Activated effector memory CD4-positive, alpha-beta T cell treated with anti-CD3 and anti-CD28 coated beads, Interleukin-2, amount 50 U/mL, for 16 hours (primary cell): ENCODE measurements around the gene FBXO9.

Experiments used
- DNase-seq: peaks from one replicate; pipeline ENCODE4 v3.0.0-alpha.2; 2020

FBXO9 gene

DNA sequence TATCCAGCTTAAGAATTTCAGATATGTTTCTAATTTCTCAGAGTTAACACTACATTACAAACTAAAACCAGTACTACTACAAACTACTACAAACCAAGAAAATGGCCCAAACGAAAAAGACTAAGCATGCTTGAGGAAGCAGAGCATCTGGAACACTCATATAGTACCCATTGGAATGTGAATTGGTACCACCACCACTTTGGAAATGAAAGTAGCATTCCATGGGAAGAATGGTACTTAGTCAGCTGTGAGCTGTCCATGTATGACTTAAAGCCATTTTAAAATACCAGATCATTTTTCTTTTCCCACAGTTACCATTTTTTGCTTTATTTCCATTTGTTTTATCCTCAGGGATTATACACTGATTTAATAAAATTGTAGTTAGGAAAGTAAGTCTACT lies 30.5 kb downstream of the FBXO9 start:
- DNase-seq: no peak

DNA sequence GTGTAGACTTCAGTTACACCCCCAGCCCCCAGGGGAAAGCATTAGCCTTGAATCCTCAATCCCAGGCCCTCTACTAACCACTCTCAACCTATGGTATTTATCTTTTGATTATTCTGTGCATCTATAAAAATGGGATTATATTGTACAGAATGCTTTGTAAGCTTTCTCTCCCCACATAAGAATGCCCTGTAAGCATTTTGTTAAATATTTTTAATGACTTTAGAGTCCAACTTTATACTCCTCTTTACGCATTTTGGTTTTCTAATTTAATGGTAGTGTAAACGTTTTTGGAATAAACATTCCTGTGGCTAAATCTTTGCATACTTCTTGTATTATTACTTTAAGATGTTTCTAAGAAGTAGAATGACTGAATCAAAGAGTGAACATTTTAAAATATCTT lies 35.4 kb downstream of the FBXO9 start:
- DNase-seq: no peak

DNA sequence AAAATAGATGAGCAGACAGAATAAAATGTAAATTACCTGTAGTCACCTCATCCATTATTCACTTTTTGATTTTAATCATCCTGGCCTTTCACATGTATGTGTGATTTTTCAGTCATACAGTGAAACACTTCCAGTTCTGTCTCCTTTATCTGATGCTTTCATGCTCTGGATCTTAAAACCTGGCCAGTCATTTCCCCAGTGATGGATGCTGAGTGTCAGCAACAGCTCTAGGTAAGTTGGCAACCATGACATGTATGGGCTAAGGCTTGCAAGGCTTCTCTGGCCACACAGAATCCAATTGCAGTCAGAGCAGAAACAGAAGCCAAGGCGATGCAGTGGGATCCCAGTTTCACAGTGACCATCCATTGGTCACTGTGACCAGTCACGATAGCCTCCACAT lies 35.8 kb downstream of the FBXO9 start:
- no peak for DNase-seq

DNA sequence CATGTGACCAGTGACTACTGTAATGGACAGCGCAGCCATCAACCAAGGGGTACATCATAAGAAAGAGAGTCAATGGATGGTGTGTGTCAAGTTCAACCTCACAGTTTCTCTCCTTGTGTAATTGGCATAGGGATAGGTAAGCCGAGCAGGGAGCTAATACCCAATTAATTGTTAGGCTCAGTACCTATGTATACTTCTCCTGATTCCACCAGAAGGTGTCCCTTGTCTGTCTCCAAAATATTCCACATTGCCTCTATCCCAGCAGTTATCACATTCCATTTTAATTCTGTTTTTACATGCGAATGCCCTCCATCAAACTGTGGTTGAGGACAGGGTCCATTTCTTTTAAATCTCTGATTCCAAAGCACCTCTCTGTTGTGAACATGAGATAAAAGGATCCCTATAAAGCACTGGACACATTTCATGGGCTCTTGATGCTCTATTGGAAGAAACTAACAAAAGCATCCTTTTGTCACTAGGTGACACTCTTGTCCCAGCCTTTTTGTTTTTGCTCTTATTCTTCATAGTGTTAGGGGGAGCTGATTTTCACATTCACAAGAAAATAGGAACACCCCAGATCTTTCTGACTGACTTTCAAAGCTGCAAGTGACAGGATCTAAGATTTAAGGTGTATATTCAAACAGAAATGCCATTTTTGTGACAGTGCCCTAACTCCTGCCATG lies 38.9 kb downstream of the FBXO9 start:
- DNase-seq: no peak

DNA sequence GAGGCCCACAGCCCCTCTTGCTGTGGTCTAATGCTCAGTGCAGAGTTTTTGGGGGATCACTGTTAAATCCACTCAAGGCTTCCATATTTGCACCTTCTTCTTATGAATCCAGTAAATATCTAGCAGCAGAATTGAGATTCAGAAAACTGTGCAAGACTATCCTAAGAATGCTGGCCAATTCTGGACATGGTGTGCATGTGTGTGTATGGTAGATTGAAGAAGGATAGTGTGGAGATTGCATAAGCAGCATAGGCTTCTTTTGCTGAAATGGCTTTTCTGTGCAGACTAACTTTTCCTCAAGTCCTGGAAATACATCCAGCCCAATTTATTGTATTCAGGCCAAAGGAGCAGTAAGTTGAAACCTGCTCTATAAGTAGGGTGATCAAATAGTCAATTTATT lies 39.7 kb downstream of the FBXO9 start:
- no peak for DNase-seq

DNA sequence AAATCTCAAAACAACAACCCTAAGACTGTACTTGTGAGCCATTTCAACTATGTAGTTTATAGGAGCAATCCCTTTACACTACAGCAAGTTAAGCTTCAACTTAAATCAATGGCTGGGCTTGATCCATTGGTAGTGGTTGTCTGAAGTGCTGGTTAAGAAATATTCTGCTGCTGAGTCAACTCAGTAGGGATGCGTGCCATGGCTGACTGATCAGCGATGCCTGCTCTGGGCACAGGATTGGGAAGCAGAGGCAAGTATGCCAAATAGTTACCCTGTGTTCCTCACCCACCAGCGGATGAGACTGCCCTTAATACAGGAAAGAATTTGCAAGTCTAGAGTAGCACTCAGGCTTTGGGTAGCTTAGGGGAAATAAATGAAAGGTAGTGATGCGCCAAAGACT lies 41.9 kb downstream of the FBXO9 start:
- no peak for DNase-seq

DNA sequence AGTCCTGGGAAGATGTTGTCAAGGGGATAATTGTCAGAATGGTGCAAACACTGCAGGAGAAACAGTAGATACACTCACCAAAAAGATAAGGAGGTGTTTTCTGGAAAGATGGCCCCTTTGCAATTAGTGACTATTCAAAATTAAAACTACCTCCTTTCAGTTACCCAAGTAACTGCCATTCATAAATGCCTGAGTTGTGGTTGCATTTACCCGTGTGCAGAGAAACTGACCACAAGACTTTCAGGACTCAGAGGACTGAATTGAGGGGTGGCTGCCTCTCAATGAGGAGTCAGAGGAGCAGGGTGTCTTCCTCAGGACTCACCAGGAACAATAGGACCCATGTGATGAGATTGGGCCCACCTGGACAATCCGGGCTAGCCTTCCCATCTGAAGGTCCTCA lies 44.4 kb downstream of the FBXO9 start:
- no peak for DNase-seq

DNA sequence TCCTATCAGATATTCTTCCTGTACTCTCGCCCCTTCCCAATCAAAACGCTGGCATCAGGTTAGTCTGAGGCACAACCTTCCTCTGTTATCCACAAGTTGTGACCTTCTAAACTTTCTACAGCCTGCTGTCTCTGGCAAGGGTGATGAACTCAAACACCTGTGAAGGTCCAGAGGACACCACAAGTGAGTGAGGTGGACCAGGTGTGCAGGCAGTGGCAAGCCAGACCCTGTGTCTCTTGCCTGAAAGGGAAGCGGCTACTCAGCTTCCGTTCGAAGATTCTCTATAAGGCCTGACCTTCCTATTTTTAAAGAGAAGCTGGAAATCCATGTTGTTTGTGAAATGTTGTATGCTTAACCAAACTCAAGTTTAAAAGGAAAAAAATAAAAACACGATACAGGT lies 46.7 kb downstream of the FBXO9 start:
- no peak for DNase-seq

DNA sequence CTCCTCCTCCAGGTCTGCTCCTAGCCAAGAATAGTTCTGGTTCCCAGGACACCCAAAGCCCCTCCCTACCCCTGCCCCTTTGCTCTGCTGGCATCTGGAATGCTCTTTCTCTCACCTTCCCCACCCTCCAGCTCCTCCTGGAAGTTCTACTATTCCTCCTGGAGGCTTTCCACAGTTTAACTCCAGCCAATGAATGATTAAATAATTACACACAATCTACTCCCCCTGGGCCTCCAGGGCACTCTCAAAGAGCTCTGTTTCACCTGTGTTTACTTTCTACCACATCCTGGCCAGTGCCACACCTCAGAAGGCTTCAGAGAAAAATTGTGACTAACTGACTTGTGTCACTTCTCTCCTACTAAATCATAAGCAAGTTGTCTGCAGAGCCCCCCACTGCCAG lies 47.2 kb downstream of the FBXO9 start:
- DNase-seq: no peak

DNA sequence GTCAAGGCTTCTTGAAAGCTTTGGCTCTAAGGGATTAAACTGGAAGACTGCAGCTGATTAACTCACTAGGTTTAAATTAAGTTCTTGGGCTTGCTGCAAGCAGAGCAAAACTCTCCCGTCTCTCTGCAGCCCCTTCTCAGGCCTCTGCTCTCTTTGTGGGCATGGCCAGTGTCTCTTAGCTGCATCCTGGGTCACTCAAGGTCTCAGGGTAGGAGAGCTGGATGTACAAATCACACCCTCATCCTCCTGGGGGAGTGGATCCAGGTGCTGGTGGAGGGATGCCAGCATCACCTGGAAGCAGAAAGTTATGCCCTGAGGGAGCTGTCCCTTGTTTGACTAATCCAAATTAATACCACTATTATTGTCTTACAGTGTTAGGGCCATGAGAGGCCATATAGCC lies 47.7 kb downstream of the FBXO9 start:
- no peak for DNase-seq

DNA sequence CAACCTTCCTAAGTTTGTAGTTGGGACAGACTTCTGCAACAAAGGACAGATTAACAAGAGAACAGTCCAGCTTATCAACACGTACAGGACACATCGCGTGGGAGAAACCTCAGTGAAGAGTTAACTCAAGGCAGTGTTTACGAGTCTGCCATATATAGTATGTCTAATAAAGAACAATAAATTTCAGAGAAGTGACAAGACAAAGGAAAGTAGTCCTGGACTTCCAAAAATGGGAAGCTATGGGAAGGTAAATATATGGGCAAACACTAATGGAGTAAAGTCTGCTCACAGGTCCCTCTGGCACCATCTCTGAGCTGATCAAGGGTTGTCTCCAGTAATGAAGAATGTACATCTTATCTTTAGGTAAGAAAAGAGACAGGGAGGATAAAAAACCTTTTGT lies 48.5 kb downstream of the FBXO9 start:
- no peak for DNase-seq

DNA sequence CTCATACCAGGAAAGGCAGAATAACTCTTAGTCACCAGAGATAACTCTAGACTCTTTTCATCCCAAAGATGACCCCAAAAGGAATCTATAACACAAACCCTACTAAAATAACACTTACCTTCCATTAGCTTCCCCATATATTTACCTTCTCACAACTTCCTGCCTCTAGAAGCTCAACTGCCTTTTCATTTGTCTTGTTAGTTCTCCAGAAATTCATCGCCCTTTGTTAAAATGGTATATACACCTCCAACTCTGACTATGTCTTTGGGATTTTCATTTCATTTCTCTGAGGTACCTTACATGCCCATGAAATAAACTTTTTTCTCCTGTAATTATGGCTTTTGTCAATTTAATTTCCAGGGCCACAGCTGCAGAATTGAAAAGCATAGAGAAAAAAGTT lies 49.9 kb downstream of the FBXO9 start:
- DNase-seq: no peak

DNA sequence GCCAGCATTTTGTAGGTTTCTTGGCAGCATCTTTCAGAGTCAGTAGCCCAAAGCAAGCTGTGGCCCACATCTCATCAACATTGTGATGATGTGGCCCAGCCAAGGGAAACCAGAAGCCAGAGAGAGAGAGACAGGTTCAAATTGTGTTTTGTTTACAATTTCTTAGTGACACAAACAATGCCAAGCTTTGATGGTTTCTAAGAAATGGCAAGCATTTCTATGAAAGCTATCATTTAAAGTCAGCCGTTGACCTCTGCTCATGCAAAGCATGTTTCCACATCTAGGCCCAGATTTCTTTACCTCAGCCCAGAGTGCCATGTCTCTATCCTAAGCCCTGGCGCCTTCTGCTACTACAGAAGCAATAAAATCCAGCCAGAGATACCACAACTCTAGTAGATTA lies 50.5 kb downstream of the FBXO9 start:
- DNase-seq: no peak

DNA sequence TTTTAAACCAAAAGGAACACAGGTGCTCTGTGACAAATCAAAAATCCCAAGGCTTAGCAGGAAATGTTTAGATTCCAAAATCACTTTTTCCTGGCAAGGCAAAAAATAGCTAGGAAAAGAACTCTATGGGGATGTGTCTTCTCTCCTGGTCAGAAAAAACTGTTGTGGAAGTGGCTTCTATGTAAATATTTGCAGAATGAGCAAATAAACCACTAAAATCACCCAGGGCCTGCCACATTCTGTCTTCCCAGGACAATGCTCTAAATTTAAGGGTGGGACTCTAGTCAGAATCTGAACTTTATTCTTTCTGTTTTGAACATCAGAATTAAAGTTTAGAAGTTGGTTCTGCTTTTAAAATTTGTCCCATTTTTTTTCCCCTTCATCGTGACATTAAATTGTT lies 54.1 kb downstream of the FBXO9 start:
- no peak for DNase-seq

DNA sequence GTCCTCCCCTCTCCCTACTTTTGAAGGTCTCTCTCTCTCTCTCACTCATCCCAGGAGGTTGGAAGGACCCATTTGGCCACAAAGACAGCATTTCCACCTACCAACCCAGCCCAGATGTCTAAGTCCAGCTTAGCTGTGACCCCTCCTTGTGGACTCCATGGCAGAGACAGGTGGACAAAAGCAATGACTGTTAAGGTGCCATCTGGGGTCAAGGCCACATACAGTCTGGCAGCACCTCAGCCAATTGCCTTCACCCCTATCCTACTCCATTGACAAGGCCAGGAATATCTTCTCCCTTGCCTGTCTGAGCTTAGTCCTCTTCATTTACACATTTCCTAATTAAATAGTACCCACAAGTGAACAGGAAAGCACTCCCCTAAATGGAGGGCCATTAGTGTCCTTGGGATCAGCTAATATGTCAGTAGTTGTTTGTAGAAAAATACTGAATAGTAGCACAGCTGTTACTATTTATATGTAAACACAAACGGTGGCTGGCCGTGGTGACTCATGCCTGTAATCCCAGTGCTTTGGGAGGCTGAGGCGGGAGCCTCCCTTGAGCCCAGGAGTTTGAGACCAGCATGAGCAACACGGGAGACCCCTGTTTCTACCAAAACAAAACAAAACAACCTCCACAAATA lies 54.7 kb downstream of the FBXO9 start:
- no peak for DNase-seq

DNA sequence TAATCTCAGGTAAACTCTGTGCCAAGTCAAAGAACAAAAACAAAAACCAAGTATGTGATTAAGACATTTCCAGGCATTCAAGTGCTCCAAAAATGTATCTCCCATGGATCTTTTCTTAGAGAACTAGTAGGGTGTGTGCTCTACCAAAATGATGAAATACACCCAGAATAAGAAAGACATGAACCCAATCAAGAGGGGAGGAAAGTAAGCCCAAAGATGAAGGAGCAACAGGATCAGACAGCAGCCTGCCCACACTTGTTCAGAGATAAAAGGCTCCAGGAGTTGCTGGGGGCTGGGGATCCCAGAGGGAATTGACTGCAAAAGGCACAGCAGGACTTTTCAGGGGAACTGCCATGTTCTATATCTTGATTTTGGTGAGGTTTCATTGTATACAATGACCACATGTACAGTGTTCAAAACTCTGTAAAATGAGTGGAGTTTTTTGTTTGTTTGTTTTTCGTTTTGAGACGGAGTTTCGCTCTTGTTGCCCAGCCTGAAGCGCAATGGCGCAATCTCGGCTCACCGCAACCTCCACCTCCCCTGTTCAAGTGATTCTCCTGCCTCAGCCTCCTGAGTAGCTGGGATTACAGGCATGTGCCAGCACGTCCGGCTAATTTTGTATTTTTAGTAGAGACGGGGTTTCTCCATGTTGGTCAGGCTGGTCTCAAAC lies 59.1 kb downstream of the FBXO9 start:
- DNase-seq: no peak

DNA sequence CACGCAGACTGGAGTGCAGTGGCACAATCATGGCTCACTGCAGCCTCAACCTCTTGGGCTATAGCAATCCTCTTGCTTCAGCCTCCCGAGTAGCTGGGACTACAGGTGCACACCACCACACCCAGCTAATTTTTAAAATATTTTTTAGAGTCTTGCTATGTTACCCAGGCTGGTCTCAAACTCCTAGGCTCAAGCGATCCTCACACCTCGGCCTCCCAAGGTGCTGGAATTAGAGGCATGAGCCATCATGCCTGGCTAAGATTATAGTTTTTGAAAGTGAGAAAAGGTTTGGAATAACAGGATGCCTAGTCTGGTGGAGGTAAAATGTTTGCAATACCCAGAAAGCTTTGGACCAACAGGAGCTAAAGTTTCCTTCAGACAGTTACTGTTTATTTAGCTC lies 60.1 kb downstream of the FBXO9 start:
- no peak for DNase-seq

DNA sequence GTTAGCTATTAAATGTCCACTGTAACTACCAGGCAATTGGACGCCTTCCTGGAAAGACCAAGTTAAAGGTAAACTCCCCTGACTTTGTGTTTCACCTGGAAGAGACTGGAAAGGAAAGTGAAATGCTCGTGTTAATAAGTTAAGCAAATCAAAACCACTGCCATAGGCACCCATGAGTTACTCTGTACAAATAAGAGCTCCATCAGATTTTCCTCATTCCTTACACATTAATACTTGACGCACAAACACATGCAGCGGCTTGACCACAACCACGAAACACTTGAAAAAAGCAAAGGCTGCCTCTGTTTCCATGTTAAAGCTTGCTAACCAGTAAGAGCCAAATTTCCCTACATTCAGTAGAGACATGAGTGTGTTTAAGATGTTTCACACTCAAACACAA lies 63.6 kb downstream of the FBXO9 start:
- DNase-seq: no peak

DNA sequence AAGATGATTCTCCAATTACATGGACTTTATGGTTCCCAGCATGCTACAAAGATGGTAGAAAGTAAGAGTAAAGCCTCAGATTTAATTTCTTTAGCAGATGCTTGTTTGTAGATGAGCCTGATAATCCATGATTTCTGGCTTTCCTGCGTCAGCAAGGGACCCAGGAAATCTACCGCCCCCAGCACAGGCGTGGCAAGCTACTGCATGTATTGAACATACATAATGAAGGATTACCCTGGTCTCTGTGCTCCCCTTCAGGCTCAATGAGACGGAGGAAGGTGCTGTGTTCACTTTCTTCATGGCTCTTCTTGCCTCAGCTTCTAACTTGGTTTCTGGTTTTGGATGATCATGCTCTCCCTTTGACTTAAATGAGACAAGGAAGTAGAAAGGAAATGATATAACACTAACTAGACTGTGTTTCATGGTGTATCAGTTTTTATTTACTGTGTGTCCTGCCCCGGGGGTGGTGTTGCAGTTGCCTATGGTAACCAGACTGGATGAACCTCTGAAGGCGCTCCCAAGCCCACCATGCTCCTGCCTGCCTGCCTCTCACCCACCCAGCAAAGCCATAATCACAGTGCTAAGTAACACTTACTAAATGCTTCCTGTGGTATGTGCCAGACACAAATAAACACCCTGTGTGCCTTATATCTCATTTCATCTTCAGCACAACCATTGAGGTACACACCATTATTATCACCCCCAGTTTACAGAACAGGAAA lies 65.5 kb downstream of the FBXO9 start:
- no peak for DNase-seq

DNA sequence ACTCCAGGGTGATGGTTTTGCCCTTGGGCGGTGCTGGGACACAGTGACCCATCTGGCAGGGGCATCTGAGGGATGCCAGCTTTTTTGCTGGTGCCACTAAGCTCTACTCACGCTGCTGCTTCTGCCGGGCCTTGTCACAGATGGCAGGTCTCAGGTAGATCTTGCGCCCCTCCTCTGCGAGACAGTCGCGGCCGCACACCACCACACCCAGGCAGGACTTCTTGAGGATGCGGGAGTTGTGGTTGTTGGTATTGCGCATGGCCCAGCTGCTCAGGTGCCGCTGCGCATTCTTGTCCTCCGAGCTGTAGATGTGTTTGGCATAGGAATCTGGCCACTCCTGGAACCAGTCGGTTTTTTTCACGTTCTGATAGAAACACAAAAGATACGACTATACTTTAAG lies 68.8 kb downstream of the FBXO9 start:
- no peak for DNase-seq

DNA sequence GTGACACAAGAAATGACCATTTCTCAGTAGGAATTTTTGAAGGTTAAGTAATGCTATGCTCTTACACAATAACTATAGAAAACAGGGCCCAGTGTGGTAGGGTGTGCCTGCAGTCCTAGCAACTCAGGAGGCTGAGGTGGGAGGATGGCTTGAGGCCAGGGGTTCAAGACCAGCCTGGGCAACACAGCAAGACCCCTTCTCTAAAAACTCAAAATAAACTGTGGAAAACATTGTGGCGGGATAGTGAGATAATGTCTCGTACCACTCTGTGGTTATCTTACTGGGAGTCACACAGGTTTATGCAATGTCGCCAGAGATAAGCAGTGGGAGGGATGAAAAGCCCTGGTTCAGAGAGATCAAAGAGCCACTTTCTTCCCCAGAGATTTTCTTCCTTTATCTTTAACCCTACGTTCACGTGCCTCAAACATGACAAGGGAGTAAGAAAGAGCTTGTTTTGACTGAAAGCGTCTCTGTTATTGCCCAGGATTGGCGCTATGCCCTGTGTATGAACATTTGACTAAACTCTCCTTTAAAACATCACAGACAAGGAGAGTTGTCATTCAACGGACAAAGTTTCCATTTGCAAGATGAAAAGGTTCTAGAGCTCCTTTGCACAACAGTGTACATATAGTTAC lies 69.5 kb downstream of the FBXO9 start:
- DNase-seq: no peak

DNA sequence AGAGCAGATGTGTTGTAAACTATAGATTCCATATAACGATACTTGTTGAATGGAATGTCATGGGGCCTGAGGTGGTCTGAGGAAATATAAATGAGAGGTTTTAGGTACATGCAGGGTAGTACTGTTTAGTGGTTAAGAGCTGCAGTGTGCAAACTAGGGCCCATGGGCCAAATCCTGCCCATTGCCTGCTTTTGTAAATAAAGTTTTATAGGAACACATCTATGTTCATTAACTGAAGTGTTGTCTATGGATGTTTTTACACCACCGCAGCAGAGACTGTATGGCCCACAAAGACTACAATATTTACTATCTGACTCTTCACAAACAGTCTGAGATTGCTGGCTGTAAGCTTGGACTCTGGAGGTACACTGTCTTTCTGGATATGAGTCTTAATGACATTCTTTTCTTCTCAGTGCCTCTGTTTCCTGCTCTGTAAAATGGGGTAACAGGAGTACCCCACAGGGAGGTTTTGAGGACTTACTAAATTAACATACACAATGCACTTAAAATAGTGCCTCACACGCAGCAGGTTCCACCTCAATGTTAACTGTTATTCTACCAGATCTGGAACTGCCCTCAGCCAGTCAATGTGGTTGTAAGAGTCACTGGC lies 70.9 kb downstream of the FBXO9 start:
- DNase-seq: no peak

DNA sequence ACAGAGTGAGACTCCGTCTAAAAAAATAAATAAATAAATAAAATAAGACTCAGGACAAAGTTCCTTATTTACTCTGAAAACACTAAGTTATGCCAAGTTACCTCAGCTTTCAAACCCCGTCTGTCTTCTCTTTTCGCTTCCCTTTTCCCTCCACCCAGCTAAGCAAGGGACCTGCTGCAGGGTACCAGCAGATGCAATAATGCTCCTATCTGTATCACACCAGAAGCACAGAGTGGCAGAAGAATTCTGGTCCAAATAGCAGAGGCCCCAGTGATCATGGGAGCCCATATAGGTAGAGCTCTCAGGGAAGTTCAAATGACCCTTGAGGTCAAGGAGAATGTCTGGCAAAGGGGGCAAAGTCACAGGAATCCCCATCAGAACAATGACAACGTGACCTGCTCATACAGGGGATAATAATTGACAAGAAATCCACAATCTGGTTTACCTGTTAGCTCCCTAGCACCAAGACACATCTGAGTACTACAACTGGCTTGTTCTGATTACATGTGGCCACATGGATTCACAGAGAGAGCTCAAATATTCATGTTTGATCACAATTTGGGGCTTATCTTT lies 74.7 kb downstream of the FBXO9 start:
- no peak for DNase-seq
